Embryonic facial prominence (tissue), 1 donor: ENCODE results near the gene FOCAD.
"Not testable (repeated sequence)": the region's sequence is repeated elsewhere in the genome, so short reads cannot be mapped to it uniquely, and the experiment has no call there.

Experiments used
- DNase-seq: peaks from one replicate; pipeline ENCODE4 v3.0.0-alpha.2; 2016; ENCODE audit errors: extremely low spot score

The FOCAD gene, protein sequence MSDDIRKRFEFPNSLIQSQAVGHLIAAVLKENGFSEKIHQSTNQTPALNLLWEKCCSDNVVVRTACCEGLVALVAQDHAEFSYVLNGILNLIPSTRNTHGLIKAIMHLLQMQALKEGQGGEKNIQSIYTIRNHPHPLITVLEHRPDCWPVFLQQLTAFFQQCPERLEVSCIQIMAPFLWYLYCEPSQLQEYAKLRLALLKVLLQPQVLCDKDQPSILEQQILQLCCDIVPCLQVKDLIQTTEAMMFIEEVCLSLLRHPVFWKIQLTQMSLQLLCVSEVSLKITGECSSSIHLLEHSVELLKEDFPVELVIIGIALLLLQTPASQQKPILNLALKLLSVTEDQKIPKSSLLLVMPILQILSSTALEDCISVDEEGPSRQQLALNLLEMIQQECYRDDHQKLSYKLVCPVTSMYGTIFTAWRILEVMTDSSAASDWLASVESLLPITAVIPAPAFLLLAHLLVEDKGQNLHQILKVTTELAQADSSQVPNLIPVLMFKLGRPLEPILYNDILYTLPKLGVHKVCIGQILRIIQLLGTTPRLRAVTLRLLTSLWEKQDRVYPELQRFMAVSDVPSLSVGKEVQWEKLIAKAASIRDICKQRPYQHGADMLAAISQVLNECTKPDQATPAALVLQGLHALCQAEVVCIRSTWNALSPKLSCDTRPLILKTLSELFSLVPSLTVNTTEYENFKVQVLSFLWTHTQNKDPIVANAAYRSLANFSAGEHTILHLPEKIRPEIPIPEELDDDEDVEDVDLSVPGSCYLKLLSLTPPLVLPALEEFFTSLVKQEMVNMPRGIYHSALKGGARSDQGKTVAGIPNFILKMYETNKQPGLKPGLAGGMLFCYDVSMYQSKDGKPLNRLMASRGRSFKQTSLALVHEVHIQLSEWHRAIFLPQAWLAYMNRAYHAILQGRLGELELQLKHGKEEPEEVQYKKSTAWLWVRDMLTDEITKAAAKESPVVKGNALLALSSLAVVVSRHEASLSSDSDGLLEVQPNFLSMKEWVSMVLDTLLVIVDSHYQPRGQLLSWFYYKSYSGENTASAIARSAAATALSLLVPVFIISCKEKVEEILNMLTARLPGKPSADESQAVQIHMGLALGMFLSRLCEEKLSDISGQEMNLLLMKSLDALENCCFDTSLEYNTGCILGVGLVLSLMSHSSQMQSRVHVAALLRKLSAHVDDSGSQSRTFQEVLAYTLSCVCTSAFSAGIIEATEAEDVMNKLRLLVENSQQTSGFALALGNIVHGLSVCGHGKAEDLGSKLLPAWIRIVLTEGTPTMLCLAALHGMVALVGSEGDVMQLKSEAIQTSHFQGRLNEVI (N-terminal part only)

DNA sequence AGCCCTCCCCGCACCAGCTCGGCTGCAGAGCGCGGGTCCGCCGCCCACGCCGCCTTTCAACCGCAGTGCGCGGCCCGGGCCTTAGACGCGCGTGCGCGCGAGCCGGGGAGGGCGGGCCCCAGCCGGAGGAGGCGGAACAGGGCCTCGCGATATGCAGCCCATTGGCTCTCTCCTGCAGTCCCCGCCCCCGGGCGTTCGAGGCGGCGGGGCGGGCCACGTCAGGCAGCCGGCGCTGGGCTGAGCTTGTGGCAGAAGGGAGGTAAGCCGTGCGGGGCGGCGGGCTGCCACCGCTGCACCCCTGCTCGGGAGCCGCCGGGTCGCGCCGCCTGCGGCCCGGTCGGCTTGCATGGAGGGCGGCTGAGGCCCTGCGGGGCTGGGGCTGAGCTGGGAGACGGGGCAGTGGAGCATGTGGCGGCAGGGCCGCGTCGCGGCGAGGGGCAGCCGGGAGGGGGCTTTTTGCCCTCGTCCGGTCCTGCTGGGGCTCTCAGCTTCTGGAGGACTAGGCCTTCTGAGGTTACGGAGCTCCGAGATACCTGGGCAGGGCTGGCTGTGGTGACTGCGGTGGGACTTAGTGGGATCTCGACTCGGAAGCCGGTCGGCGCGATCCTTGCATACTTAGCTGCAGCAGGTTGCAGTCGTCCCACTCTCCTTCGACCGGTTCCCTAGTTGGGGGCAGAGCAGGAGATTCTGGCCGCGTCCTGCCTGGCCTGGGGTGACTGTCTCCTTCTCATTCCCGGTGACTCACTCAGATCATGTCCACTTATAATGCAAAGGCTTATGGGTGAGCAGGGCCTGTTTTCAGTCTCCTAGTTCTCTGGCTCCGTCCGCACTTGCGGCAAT, at the start of gene FOCAD:
Gene FOCAD (plus strand): TSS at position 225 of the 840 bp plus-strand sequence. CDS start 31,095 bp downstream, outside the sequence.
- DNase-seq, result peak; percentile 83

DNA sequence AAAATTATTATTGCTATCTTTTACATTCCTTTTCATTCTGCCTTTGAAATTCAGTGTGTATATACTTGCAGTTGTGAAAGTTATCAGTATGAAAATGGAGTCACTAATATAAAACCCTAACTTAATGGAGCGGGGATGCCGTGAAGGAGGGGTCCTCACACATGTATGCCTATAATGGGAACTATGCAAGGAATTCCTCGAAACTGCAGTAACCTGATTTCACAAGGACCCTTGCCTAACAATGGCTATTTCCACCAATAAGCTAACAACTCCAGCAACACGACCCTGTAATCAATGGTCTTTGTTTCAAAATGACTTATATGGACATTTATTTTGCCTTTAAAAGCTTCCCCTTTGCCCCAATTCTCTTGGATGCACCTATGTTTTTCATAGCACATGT, 49.2 kb upstream of the FOCAD start:
- no peak for DNase-seq

DNA sequence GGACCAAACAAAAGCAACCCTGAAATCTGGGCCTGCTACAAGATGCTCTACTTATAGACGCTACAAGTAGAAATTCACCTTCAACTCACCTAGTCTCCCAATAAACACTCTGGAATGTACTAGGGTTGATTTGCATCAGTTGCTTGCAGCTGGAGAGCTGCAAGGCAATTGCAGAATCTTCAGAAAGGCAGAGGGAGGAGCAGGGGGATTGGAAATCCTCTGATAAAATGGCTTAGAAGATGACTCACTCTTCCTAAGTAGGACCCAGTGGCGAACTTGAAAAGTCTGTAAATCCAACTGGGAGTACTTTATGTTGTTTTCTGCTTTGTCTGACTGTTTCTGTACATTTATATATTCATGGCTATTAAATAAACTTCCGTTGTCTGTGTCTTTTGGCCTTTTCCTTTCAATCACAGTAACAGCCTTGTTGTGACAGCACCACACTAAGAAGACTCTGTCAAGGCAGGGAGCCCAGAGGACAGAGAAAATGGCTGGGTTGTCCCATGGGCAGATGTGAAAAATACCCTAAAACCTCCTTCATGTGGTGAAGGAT, 47.1 kb upstream of the FOCAD start:
- DNase-seq, result no peak

DNA sequence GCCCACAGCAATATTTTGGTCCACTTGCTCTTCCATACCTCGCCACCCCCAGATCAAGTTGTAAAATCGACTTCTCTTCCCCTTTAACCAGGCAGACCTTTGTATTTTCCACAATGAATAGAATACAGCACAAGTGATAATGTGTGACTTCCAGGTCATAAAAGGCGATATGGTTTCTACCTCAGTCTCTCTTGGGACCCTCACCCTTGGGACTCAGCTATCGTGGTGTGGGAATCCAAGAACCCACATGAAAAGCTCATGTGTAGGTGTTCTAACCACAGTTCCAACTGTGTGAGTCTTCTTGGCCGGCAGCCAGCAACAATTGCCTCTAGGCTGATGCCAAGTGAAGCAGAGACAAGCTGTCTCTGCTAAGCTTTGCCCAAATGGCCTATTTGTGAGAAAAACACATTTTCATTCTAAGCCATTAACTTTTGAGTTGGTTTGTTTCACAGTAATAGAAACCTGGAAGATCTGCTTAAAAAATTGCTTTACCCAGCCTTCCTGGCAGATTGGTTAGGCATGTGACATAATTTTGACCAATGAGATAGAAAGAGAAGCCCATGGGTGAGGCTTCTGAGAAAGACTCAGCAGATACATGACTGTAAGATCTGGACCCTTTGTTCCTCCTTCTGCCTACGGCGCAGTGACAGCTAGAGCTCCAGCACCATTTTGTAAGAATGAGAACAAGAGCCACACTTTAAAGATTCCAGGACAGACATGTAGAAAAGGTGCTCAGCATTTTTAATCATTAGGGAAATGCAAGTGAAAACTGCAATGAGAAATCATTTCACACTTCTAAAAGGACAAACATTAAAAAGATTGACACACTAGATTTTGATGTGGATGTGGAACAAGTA, 43.5 kb upstream of the FOCAD start:
- DNase-seq, result no peak

DNA sequence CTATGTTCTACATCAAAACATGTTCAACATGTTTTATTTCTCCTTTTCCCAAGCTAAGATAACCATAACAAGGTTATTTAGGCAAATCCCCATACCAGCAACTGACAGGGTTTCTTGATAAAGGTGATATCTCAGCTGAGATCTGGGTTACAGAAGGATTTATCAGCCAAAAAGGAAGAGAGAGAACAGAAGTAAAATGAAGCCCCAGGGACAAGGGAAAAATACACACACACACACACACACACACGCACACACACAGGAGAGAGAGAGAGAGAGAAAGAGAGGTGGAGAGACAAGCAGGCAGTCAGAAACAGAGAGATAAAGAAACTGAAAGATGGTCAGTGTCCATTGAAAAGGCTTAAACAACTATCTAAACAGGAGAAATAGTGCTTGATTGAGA, 42.0 kb upstream of the FOCAD start:
- DNase-seq, result no peak

DNA sequence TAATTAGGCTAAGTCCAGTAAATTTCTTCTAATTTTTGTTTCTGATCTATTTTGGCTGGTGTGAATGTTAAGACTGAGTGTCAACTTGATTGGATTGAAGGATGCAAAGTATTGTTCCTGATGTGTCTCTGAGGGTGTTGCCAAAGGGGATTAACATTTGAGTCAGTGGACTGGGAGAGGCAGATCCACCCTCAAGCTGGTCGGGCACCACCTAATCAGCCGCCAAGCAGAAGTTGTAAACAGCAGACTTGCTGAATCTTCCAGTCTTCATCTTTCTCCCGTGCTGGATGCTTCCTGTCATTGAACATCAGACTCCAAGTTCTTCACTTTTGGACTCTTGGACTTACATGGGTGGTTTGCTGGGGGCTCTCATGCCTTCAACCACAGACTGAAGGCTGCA, 40.4 kb upstream of the FOCAD start:
- no peak for DNase-seq

DNA sequence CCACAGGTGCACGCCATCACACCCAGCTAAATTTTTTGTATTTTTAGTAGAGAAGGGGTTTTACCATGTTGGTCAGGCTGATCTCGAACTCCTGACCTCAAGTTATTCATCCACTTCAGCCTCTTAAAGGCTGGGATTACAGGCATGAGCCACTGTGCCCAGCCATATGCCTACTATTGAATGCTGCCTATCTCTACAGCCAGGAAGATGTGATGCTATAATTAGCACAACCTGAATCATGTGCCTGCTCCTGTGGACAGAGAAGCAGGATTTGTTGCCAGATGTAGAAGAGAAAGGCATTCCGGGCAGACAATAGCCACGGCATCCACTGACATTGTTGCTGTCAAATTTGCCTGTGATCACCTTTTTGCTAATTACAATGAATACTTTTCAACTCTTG, 37.4 kb upstream of the FOCAD start:
- DNase-seq, result no peak

DNA sequence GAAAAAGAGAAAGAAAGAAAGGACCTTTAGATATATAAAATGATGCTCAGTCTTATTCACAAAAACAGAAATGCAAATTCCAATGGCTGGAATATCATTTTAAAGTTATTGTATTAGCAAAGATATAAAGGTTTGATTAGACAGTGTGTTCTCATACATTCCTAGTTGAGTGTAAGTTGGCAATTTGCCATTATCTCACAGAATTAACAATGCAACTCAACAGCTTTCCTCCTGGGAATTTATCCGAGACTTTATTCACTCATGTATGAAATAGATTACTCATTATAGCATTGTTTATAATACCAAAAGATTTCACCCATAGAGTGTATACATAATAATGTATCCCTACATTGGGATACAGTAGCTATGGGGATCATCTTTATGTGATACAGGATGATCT, 34.7 kb upstream of the FOCAD start:
- no peak for DNase-seq

DNA sequence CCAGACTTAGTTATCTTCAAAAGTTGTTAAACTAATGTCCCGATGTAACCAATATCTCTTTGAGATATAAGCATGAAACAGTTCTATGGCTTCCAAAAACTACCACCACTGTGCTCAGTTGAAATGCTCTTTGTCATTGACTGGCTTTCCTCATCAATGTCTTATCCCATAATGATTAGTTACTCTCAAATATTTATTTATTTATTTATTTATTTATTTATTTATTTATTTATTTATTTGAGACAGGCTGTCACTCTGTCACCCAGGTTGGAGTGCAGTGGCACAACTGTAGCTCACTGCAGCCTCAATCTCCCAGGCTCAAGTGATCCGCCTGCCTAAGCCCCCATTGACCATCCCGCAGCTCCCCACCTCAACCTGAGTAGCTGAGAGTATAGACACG, 33.7 kb upstream of the FOCAD start:
- DNase-seq, result no peak

DNA sequence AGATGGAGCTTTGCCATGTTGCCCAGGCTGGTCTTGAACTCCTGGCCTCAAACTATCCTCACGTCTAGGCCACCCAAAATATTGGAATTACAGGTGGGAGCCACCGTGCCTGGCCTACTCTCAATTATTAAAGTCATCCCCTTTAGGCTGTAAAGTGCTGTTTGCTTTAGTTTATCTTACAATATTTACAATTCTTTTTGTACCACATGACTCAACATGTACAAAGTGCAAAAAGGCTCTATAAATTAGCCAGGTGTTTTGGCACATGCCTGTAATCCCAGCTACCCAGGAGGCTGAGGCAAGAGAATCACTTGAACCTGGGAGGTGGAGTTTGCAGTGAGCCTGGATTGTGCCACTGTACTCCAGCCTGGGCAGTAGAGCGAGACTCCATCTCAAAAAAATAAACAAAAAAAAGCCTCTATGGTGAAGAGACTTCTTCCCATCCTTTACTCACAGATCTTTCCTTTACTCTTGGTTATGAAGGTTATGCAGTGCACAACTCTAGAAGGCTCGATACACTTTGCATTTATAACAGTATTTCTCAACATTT, 33.2 kb upstream of the FOCAD start:
- no peak for DNase-seq

DNA sequence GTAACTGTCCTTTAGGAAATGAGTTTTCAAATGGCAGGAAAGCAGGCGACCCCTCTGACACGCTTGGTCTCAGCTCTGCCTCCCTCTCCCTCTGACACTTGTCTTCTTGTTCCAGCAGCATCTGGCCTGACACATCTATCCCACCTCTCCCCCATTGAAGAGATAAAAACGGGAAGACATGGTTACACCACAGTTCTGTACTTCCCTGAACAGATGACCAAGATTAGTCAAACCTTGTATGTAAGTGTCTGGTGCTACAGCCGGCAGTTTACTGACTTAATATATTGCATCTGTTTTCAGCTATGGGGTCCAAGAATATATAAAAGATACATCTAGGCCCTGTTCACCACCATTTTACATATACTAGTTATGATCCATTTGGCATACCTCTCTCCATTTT, 32.1 kb upstream of the FOCAD start:
- no peak for DNase-seq

DNA sequence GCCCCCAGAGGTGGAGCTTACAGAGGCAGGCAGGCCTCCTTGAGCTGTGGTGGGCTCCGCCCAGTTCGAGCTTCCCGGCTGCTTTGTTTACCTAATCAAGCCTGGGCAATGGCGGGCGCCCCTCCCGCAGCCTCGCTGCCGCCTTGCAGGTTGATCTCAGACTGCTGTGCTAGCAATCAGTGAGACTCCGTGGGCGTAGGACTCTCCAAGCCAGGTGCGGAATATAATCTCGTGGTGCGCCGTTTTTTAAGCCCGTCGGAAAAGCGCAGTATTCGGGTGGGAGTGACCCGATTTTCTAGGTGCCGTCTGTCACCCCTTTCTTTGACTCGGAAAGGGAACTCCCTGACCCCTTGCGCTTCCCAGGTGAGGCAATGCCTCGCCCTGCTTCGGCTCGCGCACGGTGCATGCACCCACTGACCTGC, 25.8 kb upstream of the FOCAD start:
- DNase-seq, result not testable (repeated sequence)

DNA sequence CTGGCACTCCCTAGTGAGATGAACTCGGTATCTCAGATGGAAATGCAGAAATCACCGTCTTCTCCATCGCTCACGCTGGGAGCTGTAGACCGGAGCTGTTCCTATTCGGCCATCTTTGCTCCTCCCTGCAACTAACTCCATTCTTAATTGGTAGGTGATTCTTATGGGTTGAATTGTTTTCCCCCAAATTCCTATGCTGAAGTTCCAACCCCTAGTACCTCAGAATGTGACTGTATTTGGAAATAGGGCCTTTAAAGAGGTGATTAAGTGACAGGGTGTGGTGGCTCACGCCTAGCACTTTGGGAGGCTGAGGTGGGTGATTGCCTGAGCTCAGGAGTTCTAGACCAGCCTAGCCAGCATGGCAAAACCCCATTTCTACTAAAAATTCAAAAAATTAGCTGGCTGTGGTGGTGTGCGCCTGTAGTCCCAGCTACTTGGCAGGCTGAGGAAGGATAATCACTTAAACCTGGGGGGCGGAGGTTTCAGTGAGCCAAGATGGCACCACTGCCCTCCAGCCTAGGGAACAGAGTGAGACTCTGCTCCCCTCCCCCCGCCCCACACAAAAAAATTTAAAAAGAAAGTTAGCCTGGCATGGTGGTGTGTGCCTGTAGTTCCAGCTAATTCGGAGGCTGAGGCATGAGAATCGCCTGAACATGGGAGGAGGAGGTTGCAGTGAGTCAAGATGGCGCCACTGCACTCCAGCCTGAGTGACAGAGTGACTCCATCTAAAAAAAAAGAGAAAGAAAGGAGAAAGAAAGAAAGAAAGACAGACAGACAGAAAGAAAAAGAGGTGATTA, 25.2 kb upstream of the FOCAD start:
- DNase-seq, result no peak

DNA sequence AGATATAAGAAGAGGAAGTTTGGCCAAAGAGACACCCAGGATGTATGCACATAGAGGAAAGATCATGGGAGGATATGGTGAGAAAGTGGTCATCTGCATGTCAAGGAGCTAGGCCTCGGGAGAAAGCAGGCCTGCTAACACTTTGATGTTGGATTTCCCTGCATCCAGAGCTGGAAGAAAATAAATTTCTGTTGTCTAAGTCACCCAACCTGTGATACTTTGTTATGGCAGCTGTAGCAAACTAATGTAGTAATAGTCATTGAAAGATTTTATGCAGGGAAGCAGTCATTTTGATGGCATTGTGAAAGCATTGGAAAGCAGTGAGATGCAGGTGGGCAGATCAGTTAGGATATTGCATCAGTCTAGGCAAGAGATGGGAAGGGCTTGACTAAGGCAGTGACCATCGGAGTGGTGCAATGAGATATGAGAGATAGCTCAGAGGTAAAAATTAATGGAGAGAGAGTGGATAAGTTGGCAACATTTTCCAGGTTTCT, 24.5 kb upstream of the FOCAD start:
- no peak for DNase-seq

DNA sequence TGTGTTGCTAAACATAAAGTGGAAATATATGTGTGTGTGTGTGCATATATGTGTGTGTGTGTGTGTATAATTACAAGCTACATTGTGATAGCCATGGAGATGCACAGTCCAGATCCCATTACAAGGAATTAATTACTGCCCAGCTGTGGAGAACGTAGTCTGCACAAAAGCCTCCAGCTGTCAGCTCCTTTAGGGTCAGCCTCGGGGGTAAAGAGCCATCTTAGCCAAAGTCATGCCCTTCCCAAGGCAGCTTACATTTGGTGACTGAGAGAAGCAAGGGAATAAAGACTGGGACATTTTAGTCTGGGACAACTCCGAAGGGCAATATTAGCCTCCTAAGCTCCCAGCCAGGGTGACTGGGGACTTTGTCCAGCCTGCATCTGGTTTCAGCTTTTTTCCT, 21.9 kb upstream of the FOCAD start:
- DNase-seq, result no peak

DNA sequence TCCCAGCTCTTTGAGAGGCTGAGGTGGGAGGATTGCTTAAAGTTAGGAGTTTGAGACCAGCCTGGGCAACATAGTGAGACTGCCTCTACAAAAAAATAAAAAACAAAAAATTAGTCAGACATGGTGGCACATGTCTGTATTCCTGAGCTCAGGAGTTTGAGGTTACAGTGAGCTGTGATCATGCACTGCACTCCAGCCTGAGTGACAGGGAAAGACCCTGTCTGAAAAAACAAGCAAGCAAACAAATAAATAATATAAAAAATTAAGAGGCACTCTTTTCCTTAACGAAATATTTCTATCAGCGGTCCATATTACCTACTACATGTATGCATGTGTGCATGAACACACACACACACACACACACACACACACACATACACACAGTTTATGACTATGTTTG, 20.9 kb upstream of the FOCAD start:
- DNase-seq, result no peak

DNA sequence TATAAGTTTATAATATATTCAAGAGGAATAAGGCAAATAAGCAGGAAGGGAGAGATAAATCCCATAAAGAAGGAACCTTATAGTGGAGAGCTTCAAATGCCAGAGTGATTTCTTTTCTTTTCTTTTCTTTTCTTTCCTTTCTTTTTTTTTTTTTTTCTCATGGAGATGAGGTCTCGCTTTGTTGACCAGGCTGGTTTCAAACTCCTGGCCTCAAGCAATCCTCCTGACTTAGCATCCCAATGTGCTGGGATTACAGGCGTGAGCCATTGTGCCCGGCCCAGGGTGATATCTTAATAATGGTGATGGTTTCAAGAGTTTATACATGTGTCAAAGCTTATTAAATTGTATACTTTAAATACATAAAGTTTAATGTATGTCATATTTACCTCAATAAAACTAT, 19.6 kb upstream of the FOCAD start:
- DNase-seq, result no peak

DNA sequence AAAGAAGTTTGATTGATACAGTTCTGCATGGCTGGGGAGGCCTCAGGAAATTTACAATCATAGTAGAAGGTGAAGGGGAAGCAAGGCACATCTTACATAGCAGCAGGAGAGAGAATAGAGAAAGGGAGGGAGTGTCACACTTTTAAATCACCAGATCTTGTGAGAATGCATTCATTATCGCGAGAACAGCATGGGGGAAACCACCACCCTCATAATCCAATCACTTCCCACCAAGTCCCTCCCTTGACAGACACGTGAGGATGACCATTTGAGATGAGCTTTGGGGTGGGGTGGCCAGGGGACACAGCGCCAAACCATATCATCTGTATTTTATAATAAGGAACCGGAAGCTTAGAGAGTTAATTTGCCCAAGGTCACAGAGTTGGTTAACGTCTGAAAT, 13.7 kb upstream of the FOCAD start:
- DNase-seq, result no peak

DNA sequence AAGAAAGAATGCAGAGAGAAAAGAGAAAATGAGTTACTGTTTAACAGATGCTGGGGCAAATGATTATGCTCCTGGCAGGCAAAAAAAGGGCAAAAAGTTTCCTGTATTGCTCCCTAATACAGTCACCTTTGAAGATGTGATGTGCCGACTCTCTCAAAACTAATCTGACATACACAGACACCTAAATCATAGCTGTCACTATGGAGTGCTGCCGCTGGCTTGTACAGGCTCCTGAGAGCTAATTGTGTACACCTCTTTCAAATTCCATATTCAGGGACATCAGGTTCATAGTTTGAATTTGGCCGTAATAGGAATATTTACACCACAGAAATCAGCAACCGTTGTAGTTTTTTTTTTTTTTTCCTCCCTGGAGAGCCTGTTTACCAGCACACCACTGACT, 12.4 kb upstream of the FOCAD start:
- no peak for DNase-seq
